Activated CD8-positive, alpha-beta memory T cell treated with anti-CD3 and anti-CD28 coated beads, Interleukin-2, amount 50 U/mL, for 48 hours (primary cell): ENCODE results near the gene IFI6.
A peak's percentile ranks its signal among the peaks of the same experiment; 100 is the strongest.

Experiments used
- DNase-seq: peaks from one replicate; pipeline ENCODE4 v3.0.0-alpha.2; 2020

Gene IFI6

DNA sequence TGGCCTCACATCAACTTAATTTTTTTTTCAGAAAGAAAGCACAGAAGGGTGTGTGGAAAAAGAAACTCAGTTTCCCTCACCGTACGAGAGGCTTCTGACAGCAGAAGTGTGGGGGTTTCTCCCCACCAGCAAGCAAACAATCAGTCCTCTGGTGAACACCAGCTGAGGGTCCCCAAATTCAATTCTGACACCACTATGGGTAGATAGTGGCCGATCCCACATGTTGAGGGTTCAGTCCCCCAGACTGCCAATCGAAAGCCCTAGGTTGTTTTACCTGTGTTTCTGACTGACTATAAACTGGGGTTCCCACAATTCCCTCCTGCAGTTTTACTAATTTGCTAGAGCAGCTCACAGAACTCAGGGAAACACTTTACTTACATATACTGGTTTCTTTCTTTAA, 2.1 kb downstream of the IFI6 start:
- peak; percentile 46 for DNase-seq

DNA sequence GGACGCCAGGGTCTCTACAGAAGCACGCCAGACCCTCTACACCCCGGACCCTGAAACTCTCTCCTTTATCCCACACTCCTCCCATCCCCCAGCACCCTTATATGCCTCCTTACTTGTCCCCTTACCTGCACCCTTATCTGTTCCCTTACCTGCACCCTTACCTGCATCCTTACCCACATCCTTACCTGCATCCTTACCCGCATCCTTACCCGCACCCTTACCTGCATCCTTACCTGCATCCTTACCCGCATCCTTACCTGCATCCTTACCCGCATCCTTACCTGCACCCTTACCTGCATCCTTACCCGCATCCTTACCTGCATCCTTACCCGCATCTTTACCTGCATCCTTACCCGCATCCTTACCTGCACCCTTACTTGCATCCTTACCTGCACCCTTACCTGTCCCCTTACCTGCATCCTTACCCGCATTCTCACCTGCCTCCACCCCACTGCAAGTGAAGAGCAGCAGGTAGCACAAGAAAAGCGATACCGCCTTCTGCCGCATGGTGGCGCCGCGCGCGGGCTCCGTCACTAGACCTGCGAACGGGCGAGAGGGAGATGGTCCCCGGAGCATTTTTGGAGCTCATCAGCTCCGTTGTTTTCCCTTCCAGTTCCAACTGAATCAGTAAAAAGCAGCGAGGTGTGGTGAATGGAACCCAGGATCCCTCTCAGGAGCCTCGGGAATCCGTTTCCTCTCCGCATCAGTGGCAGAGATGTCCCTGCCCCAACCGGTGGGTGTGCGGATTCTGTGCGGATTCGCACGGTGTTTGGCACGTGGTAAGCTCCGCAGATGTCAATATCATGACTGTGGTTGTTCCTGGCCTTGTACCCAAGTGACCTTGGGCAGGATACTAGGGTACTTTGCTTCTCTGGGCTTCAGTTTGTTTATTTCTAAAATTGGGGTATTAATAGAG, 2.9 kb downstream of the IFI6 start:
- DNase-seq: peak; percentile 99

DNA sequence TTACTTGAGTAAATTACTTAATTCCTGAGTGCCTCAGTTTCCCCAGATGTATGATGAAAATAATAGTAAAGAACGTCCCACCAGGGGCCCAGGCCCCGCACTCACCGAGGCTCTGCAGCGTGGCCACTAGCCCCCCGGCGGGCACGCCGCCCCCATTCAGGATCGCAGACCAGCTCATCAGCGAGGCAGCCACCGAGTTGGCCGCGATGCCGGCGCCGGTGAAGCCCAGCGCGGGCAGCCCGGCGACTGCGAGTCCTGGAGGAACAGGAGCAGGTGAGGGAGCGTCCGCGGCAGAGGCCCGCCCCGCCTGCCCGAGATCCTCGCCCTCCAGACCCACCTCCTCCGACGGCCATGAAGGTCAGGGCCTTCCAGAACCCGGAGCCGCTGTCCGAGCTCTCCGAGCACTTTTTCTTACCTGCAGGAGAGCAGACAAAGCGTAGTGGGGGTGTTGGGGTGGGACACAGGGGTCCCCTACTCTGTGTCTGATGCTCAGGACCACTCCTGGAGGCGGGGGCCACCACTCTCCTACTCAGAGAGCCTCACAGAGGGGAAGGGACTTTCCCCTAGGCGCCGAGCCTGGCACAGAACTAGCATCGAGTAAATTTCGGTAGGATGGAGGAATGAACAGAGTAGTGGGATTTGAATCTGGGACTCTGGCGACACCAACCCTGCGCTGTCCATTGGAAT, 3.7 kb downstream of the IFI6 start:
- peak; percentile 45 for DNase-seq

DNA sequence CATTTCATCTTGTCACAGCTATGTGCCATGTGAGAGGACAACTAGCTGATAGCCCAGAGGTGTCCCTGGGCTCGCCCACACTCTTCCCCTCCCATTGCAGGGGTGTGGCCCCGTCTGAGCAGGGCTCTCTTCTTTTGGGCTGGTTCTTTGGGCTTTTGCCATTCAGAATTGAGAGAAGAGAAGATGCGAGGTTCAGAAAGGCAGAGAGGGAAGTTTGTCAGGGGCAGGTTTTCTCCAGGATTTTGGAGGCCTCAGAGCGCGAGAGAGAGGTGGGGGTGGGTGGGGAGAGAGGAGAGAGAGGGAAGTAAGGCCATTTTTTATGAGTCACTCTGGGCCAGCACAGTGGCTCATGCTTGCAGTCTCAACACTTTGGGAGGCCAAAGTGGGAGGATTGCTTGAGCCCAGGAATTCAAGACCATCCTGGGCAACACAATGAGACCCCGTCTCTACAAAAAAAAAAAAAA, 5.2 kb downstream of the IFI6 start:
- DNase-seq: no peak

DNA sequence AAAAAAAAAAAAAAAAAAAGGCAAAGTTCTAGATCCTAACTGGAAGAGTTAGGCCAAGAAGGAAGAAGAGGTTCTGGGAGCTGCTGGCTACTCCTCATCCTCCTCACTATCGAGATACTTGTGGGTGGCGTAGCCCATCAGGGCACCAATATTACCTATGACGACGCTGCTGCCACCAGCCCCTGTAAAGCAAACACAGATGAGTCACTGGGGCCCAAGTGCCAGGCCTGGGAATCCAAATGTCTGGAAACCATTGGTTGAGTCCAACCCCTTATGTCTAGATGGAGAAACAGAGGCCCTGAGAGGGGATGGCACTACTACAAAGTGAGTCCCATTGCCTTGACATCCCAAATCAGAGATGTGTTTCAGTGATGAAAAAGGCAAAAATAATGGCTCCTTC, 5.7 kb downstream of the IFI6 start:
- no peak for DNase-seq

DNA sequence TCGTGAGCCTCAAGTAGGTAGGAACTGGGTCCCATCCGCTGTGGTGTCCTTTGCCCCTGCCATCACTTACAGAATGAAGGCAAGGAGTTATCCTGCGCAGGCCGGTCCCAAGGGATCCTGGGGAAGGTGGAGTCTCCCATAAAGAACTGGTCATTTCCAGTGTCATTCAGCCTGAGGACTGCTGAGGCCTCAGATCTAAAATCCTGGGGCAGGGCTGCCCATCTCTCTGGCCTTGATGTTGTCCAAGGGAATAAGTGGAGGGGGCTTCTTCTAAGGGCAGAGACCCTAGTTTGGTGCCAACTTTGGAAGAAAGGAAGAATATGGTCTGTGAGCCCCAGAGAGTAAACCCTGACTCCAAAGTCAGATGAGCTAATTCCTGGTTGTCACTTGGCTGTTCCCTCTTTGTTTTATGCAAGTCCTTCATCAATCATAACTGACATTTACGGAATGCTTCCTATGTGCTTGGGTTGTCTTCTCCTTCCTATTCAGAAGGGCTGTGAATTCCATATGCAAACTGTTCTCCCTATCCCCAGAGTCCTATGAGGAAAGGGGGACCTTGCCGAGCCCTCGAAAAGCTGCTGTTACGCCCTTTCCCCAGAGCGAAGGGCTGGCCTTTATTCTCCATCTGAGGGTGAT, 6.9 kb downstream of the IFI6 start:
- no peak for DNase-seq

DNA sequence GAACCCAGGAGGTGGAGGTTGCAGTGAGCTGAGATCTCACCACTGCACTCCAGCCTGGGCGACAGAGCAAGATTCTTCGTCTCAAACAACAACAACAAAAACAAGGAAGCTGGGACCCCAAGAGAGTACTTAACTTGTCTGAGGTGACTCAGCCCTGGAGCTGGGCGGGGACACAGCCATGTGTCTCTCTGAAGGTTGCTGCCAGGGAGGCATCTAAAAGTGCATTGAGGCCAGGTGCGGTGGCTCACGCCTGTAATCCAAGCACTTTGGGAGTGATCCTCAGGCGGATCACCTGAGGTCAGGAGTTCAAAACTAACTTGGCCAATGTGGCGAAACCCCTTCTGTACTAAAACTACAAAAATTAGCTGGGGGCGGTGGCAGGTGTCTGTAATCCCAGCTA, 7.7 kb downstream of the IFI6 start:
- no peak for DNase-seq

DNA sequence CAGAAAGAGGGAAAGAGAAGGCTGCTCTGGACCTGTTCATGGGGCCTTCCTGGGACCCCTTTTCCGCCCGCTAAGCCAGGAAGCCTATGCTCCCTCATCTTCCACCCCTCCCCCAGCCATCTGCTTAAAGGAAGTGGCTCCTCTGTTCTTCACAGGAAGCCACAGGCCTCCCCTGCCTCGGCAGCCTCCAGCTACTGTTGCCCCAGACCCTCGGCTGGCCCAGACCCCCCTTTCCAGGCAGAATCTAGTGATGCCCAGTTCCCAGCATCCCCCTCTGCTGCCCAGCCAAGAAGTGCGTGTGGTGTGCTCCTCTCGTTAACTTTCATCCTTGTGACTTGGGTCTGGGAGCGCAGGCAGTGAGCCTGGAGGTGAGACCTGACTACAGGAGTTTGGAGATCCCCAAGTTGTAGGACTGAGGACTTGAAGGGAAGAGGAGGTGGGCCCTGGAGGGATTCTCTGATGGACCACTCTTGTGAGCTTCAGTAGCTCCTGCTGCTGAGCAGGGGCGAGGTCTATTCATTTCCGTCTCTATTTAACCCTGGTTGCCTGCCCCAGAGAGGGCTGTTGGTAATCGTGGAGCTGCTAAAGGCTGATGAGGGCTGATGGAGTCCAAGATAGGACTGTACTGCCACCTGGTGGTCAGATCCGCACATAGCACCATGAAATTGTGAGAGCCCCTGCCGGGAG, 9.1 kb downstream of the IFI6 start:
- DNase-seq: peak; percentile 99

DNA sequence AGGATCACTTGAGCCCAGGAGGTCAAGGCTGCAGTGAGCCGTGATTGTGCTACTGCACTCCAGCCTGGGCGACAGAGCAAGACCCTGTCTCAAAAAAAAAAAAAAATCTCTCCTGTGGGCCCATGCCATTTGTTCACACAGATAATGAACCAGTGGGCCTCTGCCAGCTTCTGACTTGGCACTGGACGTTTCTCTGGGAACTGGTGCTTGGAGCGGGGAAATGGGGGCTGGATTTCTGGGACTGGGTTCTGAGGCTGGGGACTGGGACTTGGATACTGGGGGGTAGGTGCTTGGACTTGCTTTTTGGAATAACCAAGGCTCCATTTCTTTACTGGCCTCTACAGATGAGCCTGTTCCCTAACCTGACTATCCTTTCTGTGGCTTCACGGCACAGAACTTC, 9.7 kb downstream of the IFI6 start:
- no peak for DNase-seq

DNA sequence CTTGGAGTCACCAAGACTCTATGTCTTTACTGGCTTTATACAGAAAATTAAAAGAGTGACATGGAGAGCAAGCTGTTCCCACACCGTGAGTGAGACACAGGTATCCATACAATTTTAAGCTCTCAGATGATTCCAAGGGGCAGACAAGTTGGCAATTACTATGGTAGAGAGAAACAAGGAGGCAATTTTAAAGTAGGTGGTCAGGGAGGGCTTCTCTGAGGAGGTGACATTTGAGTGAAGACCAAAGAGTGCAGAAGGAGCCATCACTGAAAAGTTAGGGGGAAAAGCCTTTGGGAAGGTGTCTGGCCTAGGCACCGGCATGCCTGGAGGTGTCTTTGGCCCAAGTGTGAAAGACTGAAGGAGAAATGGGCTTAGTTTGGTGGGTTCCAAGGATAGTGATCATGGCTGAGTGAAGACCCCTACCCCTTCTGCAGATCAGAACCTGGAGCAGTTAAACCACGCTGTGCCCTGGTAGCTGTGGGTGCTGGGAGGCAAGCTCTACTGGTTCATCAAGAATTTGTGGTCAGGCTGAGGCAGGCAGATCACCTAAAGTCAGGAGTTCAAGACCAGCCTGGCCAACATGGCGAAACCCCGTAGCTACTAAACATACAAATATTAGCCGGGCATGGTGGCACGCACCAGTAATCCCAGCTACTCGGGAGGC, 10.4 kb downstream of the IFI6 start:
- DNase-seq: no peak

DNA sequence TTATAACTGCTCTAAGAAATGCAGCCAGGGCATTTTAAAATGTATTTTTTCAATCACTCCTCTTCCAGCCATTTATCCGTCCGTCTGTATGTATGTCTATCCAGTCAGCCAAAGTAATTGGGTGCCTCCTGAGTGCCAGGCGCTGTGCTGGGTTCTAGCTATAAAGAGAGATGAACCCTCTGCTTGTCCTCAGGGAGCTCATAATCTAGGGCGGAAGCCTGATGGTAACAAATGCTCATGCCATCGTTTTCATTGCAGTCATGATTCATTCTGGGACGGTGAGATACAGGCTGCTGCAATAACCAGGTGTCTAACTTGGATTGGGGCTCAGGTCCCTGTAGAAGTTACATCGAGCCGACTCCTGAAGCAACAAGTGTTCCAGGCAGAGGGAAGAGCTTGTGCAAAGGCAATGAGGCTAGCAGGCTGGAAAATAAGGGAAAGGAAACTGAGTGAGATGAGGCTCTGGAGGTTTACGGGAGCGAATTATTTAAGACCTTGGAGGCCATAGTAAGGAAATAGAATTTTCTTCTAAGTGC, 11.6 kb downstream of the IFI6 start:
- no peak for DNase-seq

DNA sequence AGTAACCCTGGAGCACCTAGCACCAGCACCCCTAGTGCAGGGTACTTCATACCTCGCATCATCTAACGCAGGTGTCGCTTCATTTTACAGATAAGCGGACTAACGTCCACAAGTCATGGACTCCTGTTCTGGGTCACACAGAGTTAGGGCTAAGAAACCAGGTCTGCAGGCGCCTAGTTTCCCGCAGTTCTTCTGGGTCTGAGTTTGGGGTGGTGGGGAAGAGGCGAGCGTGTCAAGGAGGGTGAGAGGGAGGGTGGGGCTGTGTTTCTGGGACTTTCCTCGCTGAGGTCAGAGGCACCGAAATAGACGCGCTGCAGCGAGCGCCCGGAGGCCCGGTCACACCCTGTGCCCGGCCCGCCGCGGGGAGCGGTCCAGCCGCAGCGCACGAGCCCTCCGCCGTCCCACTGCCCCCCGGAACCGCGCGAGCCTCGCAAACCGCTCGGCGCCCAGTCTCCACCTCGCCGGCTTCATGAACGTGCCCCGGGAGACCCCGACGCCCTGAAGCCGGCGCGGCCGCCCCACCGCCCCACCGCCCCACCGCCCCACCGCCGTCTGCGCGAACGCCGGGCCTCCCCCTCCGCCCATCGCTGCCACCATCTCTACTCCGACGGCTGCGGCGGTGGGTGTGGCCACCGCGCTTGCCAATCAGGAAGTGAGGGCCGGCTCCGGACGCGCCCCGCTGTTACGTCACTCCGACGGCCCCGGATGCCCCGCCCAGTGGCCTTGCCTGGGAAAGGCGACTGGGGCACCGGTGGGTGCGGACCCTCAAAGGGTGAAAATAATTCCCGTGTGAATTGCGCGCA, 12.3 kb downstream of the IFI6 start:
- DNase-seq: peak; percentile 94

DNA sequence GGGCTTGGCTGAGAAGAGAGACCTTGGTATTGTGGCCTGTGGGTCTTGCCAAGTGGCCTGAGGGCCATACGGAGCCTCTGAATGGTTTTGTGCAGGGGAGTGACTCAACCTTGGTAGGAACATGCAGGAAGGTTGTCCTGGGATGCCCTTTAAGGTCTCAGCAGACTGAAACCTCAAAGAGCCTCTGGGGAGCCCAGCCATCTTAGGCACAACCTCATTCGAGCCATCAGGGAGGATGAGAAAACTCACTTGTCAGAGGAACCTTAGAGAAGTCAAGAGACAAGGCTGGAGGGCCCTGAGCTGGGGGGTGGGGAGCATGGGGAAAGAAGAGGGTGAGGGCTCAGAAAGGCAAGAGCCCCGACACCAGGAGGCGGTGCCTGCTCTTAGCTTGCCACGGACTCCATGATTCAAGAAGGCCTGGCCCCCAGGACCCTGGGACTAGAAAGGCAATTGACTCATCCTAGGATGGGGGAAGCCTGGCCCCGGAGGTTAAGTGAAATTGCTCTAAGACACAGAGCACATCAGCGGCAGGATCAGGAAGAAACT, 13.0 kb downstream of the IFI6 start:
- peak; percentile 72 for DNase-seq

DNA sequence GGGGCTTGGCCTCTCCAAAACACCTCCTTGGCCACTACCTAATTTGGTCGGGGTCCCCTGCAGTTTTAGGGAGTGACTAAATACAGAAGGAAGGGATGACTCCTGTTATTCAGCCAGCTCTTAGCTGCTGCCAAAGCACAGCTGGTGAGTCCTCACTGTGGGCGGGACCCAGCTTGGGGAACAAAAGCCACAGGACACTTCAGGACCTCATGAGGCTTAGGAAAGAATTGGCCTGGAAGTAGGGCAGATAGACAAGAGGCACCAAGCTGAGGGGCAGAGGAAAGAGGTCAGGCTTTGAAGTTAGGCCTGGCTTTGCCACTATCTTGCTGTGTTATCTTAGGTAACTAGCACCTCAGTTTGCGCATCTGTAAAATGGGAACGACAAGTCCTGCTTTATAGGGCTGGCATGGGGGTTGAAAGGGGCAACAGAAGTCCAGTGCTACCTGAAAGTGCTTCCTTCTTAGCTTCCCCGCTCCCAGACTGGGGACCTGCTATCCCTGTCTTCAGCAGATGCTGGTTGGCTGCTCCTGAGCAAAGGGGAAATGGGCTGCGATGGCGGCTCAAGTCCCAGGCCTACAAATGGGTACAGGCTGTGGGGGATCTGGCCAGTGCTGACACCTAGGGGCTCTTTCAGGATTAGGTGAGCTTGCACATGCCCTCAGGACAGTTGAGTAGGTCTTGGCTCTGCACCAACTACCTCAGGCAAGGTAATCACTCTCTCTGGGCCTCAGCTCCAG, 15.7 kb downstream of the IFI6 start:
- DNase-seq: no peak

DNA sequence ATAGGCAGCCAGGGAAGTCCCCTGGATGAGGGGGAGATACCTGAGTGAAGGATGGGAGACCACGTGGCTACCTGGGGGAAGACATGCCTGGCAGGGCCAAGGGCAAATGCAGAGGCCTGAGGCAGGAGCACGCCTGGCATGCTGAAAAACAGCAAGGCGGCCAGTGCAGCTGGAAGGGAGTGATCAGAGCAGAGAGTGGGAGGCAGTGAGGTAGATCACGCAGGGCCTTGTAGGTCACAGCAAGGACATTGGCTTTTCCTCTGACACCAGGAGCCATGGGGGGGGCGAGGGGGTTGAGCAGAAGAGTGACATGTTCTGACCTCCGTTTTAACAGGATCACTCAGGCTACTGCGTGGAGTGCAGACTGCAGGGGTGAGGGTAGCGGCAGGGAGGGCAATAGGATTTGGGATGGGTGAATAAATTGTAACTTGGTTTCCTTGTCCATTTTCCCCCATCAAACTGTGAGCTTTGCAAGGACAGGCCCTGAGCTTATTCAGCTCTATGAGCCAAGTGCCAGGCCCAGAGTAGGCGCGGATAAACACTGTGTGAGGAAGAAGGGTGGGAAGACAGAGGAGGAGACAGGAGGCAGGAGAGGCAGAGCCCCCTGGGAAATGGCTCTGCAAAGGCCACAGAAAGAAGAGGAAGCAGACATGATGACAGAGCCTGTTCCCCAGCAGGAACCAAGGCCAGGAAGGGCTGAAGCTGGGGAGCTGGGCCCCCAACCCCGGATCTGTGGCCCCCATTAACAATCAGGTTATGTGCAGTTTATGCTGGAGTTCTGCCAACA, 16.6 kb downstream of the IFI6 start:
- no peak for DNase-seq

DNA sequence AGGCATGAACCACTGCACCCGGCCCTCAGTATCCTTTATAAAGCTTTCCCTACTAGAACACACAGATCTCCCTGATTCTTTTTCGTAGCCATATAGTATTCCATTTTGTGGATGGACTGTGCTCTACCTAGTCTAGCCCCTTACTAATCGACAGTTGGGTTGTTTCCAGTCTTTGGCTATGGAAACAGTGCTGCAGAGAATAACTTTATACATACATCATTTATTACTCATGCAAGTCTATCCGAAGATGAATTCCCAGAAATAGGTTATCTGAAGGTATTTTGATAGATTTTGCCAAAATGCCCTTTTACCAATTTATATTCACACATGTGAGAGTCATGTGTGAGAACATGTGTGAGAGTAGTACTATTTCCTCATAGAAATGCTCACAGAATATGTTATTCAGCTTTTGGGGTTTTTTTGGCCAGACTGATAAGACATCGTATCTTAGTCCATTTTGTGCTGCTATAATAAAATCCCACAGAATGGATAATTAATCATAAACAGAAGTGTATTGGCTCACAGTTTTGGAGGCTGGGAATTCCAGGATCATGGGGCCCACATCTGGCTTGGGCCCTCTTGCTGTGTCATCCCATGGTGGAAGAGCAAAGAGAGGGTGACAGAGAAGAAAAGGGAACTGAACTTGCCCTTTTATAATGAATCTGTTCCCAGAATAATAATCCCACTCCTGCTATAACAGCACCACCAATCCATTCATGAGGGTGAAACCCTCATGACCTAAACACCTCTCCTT, 19.7 kb downstream of the IFI6 start:
- DNase-seq: no peak

DNA sequence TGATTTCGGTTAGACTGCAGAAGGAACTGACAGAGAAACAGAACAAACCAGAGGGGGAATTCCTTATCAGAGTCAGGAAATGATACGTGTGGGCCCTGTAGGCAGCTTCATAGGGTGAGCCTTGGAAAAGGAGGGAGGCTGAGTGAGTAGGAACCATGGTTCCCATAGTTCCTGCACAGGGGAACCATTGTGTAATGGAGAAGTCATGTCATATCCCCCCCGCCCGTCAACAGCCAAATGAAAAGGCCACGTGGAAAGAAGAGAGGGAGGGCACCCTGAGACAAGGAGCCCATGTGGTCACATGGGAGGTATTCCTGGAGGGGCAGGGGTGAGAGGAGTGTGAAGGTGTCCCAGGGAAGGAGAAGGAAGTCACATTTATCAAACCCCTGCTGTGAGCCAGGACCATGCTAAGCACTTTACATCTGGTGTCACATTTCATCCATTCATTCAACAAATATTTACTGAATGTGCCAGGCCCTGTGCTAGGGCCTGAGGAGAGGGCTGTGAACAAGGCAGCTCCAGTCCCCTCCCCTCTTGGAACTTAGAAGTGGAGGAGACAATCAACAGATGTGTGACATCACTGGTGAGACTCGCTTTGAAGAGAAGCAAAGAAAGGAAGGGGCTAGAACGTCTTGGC, 21.3 kb downstream of the IFI6 start:
- DNase-seq: no peak

DNA sequence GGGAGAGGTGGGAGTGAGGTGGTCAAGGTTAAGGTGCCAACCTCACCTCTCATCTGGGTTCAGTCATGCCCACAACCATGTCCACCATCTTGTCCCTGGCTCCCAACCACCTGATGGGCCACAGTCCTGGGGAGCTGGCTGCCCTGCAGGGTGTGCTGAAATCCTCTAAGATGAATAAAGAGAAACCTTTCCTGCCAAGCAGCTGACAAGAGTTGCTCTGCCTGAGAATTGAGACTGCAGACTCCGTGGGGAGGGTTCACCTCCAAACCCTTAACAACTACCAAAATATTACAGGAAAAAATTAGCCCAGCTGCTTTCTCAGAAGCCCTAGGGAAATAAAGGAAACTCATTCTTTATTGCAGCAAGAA, 21.8 kb downstream of the IFI6 start:
- DNase-seq: no peak

DNA sequence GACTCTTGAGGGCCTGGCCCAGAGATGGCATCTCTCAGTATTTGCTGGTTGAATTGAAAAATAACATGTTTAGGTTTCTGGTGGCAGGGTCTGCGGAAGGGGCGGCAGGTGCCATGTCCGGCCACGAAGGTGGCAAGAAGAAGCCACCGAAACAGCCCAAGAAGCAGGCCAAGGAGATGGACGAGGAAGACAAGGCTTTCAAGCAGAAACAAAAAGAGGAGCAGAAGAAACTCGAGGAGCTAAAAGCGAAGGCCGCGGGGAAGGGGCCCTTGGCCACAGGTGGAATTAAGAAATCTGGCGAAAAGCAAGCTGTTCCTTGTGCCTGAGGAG, 22.7 kb downstream of the IFI6 start:
- DNase-seq: no peak
